22Rv1 (cell line): ENCODE results near the gene GALNS.

Source experiments
- CTCF ChIP-seq: fragments of 450-650 bp; IDR thresholded peaks from 2 replicates; pipeline ENCODE4 v1.5.1; 2017; ENCODE audit warnings: mild to moderate bottlenecking
- ZFX ChIP-seq: fragments of 450-650 bp; IDR thresholded peaks from 2 replicates; pipeline ENCODE4 v1.6.1; 2017; ENCODE audit warnings: antibody characterized with exemption, borderline replicate concordance

- TF ChIP-seq CTCF = no peak
- no peak for TF ChIP-seq ZFX
Observed at GRCh38 chr16:88906020-88906419, 49.3 kb upstream of the GALNS start.
